Epidermal melanocyte (primary cell): ENCODE data around the gene DGKH.
"Not testable (repeated sequence)": the region's sequence is repeated elsewhere in the genome, so short reads cannot be mapped to it uniquely, and the experiment has no call there.

Source experiments
- DNase-seq: peaks from one replicate; pipeline ENCODE4 v3.0.0; 2011; ENCODE audit warnings: low spot score; ENCODE audit not compliant: insufficient read length

The DGKH gene

DNA sequence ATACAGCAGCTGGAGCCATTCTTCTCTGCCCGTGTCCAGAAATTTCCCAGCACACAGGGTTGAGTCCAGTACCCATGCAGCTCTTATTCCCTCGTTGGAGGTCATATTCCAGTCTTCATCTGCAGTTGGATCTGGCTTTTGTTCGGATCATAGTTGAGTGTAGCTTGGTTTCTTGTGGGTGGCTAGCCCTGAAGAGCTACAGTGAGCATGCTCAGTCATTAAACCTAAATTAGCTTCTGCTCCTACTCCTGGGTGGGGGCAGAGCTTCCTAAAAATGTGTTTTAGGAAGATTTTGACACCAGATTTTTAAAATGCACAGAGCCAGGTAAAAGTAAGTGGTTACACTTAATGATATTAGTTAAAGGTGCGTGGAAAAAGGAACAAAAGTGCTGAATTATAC is 64.4 kb downstream of the DGKH start:
- no peak for DNase-seq

DNA sequence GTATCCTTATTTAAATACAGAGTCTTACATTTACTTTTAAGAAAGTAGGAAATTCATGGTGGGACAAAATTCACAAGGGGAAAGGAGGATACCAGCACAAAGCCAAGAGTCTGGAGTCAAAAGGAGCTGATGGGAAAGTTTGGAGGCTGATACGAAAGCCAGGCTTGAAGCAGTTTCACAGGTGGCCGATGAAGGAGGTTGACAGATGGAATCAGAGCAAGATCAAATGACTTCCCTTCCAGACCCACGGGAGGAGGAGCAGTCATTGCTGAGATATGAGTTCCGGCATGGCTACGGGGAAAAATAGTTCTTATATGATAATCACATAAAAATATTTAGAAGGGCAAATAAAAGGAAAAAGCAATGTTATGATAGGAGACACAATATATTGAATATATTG is 65.0 kb downstream of the DGKH start:
- no peak for DNase-seq

DNA sequence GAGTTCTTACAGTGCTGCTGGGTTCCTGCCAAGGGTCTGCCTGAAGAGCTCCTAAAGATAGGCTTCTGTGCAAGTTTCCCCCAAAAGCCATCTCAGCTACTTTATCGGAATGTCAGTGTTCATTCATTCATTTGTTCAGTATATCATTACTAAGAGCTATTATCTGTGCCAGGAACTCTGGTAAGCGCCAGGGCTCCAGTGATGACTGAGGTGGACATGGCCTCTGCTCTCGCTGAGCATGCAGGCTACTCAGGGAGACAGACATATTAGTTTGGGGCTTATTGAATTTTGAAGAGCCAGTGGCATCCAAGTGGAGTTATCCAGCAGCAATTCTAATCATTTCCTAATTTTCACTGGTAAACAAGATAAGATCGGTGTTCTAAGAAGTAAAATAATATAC is 65.8 kb downstream of the DGKH start:
- no peak for DNase-seq

DNA sequence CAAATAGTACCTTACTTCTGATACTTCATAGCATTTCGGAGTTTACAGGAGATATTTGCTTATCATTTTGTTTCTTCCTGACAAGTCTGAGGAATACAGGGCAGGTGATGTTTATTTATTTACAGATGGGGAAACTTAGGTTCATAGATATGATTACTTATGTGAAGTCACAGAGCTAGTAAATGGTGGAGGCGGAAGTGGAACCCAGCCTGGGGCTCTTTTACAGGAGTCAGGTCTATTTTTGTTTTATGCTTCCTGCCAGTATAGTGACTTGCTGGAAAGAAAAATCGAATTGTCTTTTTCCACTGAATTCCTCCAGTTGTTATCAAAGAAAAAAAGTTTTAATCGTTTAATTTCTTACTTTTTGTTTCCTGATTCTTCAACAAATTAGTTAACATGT is 66.5 kb downstream of the DGKH start:
- no peak for DNase-seq

DNA sequence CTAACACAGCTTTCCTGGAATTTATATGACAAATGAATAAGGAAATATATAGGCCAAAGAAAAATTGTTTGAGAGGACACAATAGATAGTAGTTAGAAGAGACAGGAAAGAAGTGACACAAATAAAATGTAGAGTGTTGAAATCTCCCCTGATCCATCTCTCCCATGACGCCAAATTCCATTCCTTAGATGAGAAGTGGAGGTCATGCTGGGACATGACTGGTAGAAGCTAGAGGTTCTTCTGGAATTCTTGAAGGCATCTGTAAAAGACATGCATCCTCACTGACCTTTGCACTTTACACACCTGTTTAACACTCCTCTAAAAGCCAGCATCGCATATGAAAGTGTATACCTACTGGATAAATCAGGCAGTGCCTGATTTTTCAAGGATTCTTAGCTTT is 67.8 kb downstream of the DGKH start:
- DNase-seq: no peak

DNA sequence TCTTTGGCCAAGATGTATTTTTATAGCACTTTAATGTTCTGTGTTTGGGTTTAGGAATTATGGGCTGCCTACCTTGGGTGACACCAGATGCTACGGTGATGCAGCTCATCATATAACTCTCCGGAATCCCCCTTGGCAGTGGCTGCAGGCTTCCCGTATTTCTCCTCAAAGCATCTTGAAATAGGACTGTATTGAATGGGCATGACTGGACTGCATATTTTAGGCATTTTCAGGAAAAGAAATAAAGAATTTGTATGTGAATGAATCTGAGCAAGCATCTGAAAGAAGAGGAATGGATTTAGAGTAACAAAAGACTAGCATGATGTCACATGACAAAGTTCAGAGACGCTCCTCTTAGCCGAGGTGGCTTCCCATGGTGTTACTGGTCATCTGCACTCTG is 70.6 kb downstream of the DGKH start:
- DNase-seq: no peak

DNA sequence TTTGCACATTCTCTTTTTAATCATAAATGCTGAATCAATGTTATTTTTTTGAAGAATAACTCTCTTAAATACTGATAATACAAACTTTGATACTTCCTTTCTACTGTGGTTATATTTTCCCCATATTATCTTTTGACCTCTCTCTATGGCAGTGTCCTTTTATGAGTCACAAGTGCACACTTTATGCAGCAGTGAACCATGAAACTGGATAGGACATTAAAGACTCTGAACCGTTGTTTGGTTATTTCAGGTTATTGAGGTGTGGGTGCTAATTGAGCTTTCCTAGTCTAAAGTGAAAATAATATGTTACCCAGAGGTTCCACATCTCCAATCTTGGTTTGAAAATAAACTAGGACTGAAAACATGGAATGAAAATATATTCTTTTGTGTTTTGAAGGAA is 71.4 kb downstream of the DGKH start:
- DNase-seq: no peak

DNA sequence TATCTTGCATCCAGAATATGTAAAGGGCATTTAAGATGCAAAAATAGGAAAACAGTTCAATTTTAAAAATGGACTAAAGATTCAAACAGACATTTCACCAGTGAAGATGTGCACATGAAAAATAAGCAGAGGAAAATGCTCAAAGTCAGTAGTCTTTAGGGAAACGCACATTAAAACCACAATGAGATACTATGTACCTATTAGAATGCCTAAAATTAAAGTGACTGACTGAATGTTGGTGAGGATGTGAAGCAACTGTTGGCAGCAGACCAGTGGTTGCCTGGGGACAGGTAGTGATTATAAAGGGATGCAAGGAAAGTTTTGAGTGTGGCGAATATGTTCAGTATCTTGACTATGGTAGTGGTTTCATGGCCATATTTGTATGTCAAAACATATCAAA is 75.2 kb downstream of the DGKH start:
- no peak for DNase-seq

DNA sequence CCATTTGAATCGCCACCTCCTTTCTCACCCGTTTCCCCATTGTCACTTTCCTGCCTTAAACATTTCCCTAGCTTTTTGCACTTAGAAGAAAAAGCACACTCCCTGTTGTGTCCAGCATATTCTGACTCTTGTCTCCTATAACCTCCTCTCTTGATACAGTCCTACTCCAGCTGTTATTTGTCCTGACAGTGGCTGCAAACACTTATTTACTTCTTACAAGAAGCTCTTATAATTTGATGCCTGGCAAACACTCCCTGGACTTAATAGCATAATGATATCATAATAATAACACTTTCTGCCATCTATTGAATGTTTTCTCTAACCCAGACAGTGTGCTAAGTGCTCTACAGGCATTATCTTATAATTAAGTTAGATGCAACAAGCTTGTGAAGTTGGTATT is 76.6 kb downstream of the DGKH start:
- no peak for DNase-seq

DNA sequence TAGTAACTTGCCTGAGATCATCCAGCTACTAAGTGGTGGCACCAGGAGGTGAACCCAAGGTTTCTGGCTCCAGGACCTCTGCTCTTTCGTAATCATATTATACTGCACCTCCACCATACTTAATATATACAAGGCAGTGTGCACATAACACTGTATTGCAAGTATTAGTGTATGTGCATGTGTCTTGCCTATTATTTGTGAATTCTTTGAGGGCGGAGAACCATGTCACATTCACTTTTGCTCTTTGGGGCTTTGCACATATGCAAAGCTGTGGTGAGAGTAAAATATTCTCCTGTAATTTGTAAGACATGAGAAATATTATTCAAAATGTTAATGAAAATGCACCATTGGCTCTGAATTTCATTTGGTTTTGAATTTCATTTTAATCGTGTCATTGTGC is 78.6 kb downstream of the DGKH start:
- DNase-seq: no peak

DNA sequence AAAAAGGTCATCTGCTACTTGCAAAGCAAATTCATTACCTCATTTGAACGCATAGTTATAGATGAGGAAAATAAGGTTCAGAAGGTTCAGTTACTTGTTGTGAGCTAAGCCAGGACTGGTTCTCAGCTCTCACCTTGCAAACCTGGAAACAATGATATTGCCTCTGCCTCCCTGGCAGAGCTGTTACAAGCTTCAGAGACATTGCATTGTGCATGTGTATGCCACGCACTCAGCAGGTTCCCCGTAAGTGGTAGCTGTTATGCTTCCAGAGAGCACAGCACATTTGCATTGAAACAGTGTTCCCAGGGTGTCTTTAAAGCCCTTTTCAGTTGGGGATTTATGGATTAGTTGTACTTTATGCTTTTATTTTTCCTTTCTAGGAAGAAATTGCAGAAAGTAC is 80.6 kb downstream of the DGKH start:
- DNase-seq: no peak

DNA sequence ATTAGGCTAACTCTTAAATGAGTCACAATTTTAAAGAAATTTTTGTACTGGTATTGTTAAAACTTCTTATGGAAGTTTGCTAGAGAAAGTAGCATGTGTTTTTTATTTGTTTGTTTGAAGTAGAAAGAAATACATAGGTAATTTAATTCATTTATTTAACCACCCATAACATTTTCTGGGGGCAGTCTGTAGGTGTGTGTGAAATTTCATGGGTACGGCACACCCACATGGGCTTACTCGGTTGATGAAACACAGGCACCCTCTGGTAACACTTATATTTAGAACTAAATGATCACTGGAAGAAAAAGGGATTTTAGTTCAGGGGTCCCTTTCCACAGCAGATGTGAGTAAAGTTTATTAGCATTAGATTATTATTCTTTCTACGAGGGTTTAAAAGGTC is 88.1 kb downstream of the DGKH start:
- DNase-seq: no peak

DNA sequence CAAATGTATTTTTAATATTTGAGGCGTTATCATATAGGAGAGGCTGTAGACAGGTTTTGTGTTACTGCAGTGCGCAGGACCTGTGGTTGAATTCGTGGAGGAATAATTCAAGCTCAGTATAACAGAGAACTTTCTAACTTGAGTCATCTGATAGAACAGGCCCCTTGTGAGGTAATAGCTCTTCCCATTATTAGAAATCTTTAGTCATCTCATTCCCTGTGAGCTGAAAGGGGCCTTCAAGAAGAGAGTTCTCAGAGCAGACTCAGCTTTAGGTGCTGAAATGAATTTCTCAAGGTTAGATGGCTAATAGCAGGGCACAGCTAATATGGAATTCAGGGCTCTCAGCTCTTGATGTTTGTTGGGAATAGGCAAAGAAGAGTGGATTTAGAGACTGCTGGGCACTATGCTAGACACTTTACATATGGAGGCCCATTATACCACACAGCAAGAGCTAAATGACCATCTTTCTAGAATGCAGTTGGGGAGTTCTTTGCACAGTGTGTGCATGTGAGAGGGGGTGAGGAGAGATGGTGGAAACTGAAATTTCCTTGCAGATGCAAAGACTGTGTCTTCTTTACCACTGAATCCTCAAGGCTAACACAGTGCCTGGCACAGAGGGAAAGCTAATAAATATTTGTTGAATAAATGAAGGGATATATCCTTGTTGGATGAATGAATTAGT is 89.5 kb downstream of the DGKH start:
- no peak for DNase-seq

DNA sequence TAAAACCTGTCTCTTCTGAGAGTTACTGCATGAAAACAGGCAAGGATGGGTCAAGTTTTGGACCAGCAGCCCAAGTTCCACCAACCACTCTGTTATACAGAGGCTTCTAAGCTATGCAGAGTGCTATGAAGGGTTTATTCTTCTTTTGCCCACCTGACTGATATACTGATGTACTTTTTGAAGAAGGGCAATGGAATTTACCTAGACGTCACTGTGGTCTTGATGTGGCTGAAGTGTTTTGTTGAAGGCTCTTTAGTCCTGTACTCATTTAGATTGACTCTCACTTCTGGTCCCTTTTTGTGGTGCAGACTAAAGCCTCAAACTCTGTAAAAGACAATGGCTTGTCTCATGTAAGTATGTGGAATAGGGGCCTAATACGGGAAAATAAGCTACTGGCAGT is 92.0 kb downstream of the DGKH start:
- no peak for DNase-seq

DNA sequence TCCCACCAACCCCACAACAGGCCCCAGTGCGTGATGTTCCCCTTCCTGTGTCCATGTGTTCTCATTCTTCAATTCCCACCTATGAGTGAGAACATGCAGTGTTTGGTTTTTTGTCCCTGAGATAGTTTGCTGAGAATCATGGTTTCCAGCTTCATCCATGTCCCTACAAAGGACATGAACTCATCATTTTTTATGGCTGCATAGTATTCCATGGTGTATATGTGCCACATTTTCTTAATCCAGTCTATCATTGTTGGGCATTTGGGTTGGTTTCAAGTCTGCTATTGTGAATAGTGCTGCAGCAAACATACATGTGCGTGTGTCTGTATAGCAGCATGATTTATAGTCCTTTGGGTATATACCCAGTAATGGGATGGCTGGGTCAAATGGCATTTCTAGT is 92.6 kb downstream of the DGKH start:
- not testable (repeated sequence) for DNase-seq

DNA sequence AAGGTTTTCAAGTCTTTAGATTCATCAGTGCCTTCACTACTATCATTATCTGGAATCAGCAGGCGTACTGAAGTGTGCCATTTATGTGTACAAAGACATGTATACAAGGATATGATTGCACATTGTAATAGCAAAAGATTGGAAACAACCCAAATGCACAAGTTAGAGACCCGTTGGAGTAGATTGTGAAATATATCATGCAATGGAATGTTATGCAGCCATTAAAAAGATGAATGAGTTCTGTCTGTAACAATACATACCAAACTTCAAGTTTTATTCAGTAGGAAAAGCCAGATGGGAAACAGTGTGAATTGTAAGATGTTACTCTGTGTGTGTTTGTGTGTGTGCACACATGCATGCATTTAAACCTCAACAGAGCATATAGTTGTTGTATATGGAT is 97.9 kb downstream of the DGKH start:
- DNase-seq: no peak

DNA sequence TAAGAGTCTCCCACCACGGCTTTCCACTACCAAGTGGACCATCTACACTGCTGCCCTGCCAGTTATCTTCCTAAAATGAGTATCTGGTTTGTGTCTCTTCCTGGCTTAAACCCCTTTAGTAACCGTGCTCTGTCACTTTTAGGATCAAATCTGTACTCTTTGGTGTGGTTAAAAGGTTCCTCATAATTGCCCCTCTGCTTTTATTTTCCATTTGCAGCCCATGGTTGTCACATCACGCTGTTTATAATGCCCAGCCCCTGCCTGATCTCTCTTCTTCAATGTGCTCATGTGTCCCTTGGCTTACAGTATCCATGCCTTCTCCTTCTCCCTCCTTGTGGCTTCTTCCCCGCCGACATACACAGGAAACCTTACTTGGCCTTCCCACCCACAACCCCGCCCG is 100.1 kb downstream of the DGKH start:
- no peak for DNase-seq

DNA sequence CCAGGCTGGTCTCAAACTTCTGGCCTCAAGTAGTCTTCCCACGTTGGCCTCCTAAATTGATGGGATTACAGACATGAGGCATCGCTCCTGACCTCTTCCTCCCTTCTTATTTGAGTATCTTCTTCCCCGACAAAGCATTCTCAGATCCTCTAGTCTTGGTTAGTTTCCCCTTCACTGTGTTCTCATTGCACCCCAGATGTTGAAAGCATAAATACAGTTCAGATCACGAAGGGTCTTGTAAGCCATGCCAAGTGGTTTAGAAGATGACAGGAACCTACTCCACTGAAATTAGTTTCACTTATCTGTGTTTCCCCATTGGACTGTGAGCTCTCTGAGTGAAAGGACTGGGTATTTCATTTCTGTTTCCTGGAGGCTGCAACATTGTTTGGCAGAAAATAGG is 100.7 kb downstream of the DGKH start:
- DNase-seq: no peak

DNA sequence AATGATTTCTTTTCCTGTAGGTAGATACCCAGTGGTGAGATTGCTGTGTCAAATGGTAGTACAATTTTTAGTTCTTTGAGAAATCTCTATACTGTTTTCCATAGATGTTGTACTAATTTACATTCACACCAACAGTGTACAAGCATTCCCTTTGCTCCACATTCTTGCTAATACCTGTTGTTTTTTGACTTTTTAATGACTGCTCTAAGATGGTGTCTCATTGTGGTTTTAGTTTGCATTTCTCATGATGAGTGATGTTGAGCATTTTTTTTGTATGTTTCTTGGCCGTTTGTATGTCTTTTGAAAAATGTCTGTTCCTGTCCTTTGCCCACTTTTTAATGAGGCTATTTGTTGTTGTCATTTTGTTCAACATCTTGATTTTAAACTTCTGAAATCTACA is 103.3 kb downstream of the DGKH start:
- DNase-seq: no peak

DNA sequence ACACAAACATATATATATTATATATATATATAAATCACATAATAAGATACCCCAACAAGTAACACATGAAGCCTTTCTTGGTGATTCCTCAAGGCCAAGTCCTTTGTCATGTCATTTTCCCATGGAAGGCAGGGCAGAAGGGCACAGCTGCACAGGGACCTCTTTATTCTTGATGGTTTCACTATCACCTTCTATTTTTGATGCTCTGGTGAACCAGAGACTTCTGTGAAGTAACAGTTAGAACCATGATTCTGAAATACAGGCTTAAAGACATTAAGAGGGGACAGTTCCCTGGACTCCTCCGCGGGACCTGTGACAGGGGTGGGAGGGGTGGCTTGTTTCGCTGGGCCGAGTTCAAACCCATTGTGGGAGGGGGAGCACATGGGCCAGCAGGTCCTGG is 104.0 kb downstream of the DGKH start:
- no peak for DNase-seq

DNA sequence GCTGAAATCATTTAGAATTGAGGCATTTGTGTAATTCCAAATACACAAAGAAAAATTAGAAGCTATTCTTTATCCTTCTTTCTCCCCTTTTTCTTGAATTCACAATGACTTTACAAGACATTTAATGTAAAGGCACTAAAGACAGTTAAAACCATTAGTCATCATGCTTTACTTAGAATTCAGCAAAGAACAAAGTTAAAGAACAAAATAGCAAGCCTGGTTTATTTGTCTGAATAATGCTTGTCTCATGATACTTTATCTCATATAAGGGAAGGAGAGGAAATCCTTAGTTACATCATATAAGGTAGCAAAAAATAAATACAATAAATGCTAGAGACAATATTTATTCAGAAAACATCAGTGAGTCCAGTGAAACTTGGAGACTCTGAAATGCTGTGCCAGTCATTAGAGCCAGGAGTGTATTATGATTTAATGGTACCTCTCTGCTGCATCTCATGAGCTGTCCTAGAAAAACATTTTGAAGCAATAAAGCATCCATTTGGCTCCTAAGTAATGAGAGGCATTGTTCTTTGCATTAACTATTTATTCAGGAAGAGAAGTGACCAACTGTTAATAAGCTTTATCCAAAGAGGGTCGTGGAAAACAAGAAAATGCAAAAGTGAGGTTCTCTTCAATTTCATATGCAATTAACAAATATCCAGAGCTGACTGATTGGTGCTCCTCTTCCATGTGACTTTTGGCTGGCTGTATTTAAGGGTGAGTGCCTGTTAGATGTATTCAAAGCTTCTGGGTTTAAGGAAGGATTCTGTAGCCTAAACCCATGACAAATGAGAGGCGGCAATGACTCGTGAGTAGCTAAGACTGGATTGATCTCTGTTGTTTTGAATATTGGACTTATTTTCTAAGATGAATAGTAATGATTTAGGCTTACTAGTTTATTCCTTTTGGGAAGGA is 105.0 kb downstream of the DGKH start:
- no peak for DNase-seq

DNA sequence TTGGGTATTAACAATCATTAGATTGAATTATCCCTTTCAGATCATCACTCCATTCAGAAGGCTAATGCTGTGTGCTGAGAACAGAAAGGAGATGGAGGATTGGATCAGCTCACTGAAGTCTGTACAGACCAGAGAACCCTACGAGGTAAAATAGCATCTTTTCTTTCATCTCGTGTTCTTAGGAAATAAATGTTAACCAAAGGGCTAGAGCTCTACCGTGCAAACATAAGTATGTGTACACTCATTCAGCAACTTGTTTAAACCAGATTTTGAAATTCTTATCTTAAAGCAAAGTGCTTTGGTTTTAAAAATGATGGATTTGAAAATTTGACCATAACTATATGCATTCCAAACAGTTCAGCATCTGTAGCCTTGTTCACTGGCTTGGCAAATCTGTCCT is 106.8 kb downstream of the DGKH start:
- no peak for DNase-seq

DNA sequence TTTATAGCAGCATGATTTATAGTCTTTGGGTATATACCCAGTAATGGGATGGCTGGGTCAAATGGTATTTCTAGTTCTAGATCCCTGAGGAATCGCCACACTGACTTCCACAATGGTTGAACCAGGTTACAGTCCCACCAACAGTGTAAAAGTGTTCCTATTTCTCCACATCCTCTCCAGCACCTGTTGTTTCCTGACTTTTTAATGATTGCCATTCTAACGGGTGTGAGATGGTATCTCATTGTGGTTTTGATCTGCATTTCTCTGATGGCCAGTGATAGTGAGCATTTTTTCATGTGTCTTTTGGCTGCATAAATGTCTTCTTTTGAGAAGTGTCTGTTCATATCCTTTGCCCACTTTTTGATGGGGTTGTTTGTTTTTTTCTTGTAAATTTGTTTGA is 114.9 kb downstream of the DGKH start:
- not testable (repeated sequence) for DNase-seq
